IPS DF 19.7 (cell line): ENCODE results near the gene ST3GAL2.
"Not testable (repeated sequence)": the region's sequence is repeated elsewhere in the genome, so short reads cannot be mapped to it uniquely, and the experiment has no call there.

Experiments used
- DNase-seq: peaks from one replicate; pipeline ENCODE4 v3.0.0-alpha.2; 2013; ENCODE audit warnings: low read depth, low spot score

Gene ST3GAL2

GRCh38 chr16:70467608-70468007 is 28.7 kb upstream of the ST3GAL2 start:
- no peak for DNase-seq

- no peak for DNase-seq
These were observed 28.2 kb upstream of the ST3GAL2 start for GRCh38 chr16:70467113-70467512.

GRCh38 chr16:70466805-70467076 is 27.8 kb upstream of the ST3GAL2 start:
- no peak for DNase-seq

GRCh38 chr16:70465999-70466804 is 27.3 kb upstream of the ST3GAL2 start:
- DNase-seq = no peak

GRCh38 chr16:70463235-70463634 is 24.3 kb upstream of the ST3GAL2 start:
- no peak for DNase-seq

GRCh38 chr16:70460737-70461261 is 21.9 kb upstream of the ST3GAL2 start:
- DNase-seq = no peak

- no peak for DNase-seq
These were observed 18.7 kb upstream of the ST3GAL2 start for GRCh38 chr16:70457446-70458166.

GRCh38 chr16:70455910-70456309 is 17.0 kb upstream of the ST3GAL2 start:
- no peak for DNase-seq

- no peak for DNase-seq
These were observed 15.5 kb upstream of the ST3GAL2 start, which contains the start of gene FCSK for GRCh38 chr16:70454222-70455034. FCSK (plus strand) TSS chr16:70454595; CDS start chr16:70463191, 8,596 bp downstream.

- DNase-seq = no peak
These were observed 15.0 kb upstream of the ST3GAL2 start for GRCh38 chr16:70453892-70454221.

GRCh38 chr16:70453117-70453891 is 14.4 kb upstream of the ST3GAL2 start:
- no peak for DNase-seq

- DNase-seq = not testable (repeated sequence)
These were observed 12.1 kb upstream of the ST3GAL2 start for GRCh38 chr16:70451004-70451340.

GRCh38 chr16:70450142-70451003 is 11.5 kb upstream of the ST3GAL2 start:
- DNase-seq = not testable (repeated sequence)

GRCh38 chr16:70448075-70448474 is 9.2 kb upstream of the ST3GAL2 start:
- DNase-seq = no peak

GRCh38 chr16:70444249-70445063 is 5.6 kb upstream of the ST3GAL2 start:
- DNase-seq = no peak

GRCh38 chr16:70442344-70442743 is 3.4 kb upstream of the ST3GAL2 start:
- no peak for DNase-seq

- no peak for DNase-seq
These were observed 2.6 kb upstream of the ST3GAL2 start for GRCh38 chr16:70441406-70441990.

GRCh38 chr16:70440009-70440692 is 1.3 kb upstream of the ST3GAL2 start:
- DNase-seq = no peak

- no peak for DNase-seq
These were observed 323 bp downstream of the ST3GAL2 start for GRCh38 chr16:70438585-70438968.
